Measurements from ENCODE around the gene MSX2. TPM values are rescaled to one million over a fixed set of nuclear protein-coding genes. Genes with fewer than 3 reads are reported as not detected.

Gene MSX2
- total RNA-seq, 1 experiment from 2014 or later = 4.9 TPM

- Histone ChIP-seq H3K9ac (ENCODE audit: low read length) (no peak overlapping the region), H3K27me3 (ENCODE audit: low read length) (peaks cover 7% of the 10 kb centered on the region; the same call in 1 of the 2 replicates), H3K79me2 (ENCODE audit: low read length) (no peaks in the 10 kb centered on the region), H3K9me2 (replicated peaks; ENCODE audit: low read length) (no peaks in the 10 kb centered on the region), H3K4me1 (ENCODE audit: insufficient read depth, low read length) (no peaks in the 10 kb centered on the region), H3K4me3 (ENCODE audit: low read length) (no peak overlapping the region), H3F3A (ENCODE audit: low read length, unreplicated experiment) (no peaks in the 10 kb centered on the region), H3K9me3 (ENCODE audit: low read length) (no peaks in the 10 kb centered on the region), H3K36me3 (ENCODE audit: low read depth, low read length) (no peaks in the 10 kb centered on the region), H3K27ac (ENCODE audit: low read length) (no peak overlapping the region), H3K4me2 (ENCODE audit: low read length) (no peak overlapping the region), H4K20me1 (ENCODE audit: low read length) (no peaks in the 10 kb centered on the region), H2AFZ (ENCODE audit: low read length) (no peak overlapping the region)
- BruUV-seq (replicated peaks) = no TSS peak
- ATAC-seq (no peak), DNase-seq (no peak)
- no peak for TF ChIP-seq EZH2phosphoT487 (IDR thresholded peaks at IDR 0.05; ENCODE audit: borderline replicate concordance, low read length)
- TF ChIP-seq EZH2 (IDR thresholded peaks at IDR 0.05; ENCODE audit: low read length, unreplicated experiment) = no peak
- TF ChIP-seq CTCF (conservative IDR thresholded peaks at IDR 0.05; ENCODE audit: low read depth, low read length) = no peak
- CTCF ChIA-PET = no interaction called here
- intact Hi-C loops (cut with micrococcal nuclease) = no loop called here
- POLR2A ChIA-PET (ENCODE audit: unreplicated experiment) = no interaction called here
These were observed 7.0 kb downstream of the MSX2 start for GRCh38 chr5:174731214-174732035.

- H2AFZ ChIP-seq (ENCODE audit: low read length) = no peak overlapping the region
- no peak for ATAC-seq
- no peak overlapping the region for H3K27ac ChIP-seq (ENCODE audit: low read length)
- H3K9me2 ChIP-seq (replicated peaks; ENCODE audit: low read length) = no peaks in the 10 kb centered on the region
- H3K9me3 ChIP-seq (ENCODE audit: low read length) = no peaks in the 10 kb centered on the region
- H3F3A ChIP-seq (ENCODE audit: low read length, unreplicated experiment) = no peaks in the 10 kb centered on the region
- H3K4me3 ChIP-seq (ENCODE audit: low read length) = no peak overlapping the region
- POLR2A ChIA-PET (ENCODE audit: unreplicated experiment) = no interaction called here
- H3K4me1 ChIP-seq (ENCODE audit: insufficient read depth, low read length) = no peaks in the 10 kb centered on the region
- TF ChIP-seq CTCF (conservative IDR thresholded peaks at IDR 0.05; ENCODE audit: low read depth, low read length) (no peak), EZH2phosphoT487 (IDR thresholded peaks at IDR 0.05; ENCODE audit: borderline replicate concordance, low read length) (no peak), EZH2 (IDR thresholded peaks at IDR 0.05; ENCODE audit: low read length, unreplicated experiment) (no peak)
- H4K20me1 ChIP-seq (ENCODE audit: low read length) = no peaks in the 10 kb centered on the region
- no peak overlapping the region for H3K4me2 ChIP-seq (ENCODE audit: low read length)
- DNase-seq = no peak
- H3K36me3 ChIP-seq (ENCODE audit: low read depth, low read length) = no peaks in the 10 kb centered on the region
- H3K79me2 ChIP-seq (ENCODE audit: low read length) = no peaks in the 10 kb centered on the region
- H3K9ac ChIP-seq (ENCODE audit: low read length) = no peak overlapping the region
- intact Hi-C loops (cut with micrococcal nuclease) = no loop called here
- no TSS peak for BruUV-seq (replicated peaks)
- CTCF ChIA-PET = no interaction called here
- peaks cover 7% of the 10 kb centered on the region; the same call in 1 of the 2 replicates for H3K27me3 ChIP-seq (ENCODE audit: low read length)
These were observed 7.9 kb downstream of the MSX2 start for GRCh38 chr5:174732036-174733020.
